Loucy (cell line): ENCODE measurements around the gene C17orf107.
"Not testable (repeated sequence)": the region's sequence is repeated elsewhere in the genome, so short reads cannot be mapped to it uniquely, and the experiment has no call there.

ENCODE experiments used
- H2AFZ ChIP-seq: fragments of 200-600 bp; sonication (generic); 2 replicates; pipeline ENCODE4 v1.6.0; 2016; ENCODE audit warnings: antibody characterized with exemption, mild to moderate bottlenecking, low read length, moderate library complexity
- H3F3A ChIP-seq: fragments of 200-600 bp; 2 replicates; pipeline ENCODE4 v1.6.0; 2016; ENCODE audit warnings: antibody characterized with exemption, low read depth, mild to moderate bottlenecking
- H3K27me3 ChIP-seq: fragments of 200-600 bp; sonication (generic); 2 replicates; pipeline ENCODE4 v1.6.1; 2014; ENCODE audit warnings: low read length, mild to moderate bottlenecking; ENCODE audit not compliant: insufficient read depth, poor library complexity, severe bottlenecking
- H3K36me3 ChIP-seq: fragments of 200-600 bp; sonication (generic); 2 replicates; pipeline ENCODE4 v1.6.1; 2016; ENCODE audit warnings: low read length; ENCODE audit not compliant: insufficient read depth
- H3K4me1 ChIP-seq: fragments of 200-600 bp; sonication (generic); 2 replicates; pipeline ENCODE4 v1.5.1; 2014; ENCODE audit warnings: low read length, mild to moderate bottlenecking; ENCODE audit not compliant: insufficient read depth, poor library complexity, severe bottlenecking
- H3K4me2 ChIP-seq: fragments of 200-600 bp; sonication (generic); 2 replicates; pipeline ENCODE4 v1.6.0; 2014; ENCODE audit warnings: antibody characterized with exemption, low read length, low read depth, mild to moderate bottlenecking; ENCODE audit not compliant: poor library complexity, severe bottlenecking
- H3K4me3 ChIP-seq: fragments of 200-600 bp; sonication (generic); 2 replicates; pipeline ENCODE4 v1.5.1; 2014; ENCODE audit warnings: low read length, mild to moderate bottlenecking, mixed read lengths; ENCODE audit not compliant: poor library complexity, severe bottlenecking
- H3K79me2 ChIP-seq: fragments of 200-600 bp; sonication (generic); 2 replicates; pipeline ENCODE4 v1.6.1; 2014; ENCODE audit warnings: low read length; ENCODE audit not compliant: insufficient read depth
- H3K9ac ChIP-seq: fragments of 200-600 bp; sonication (generic); 2 replicates; pipeline ENCODE4 v1.6.0; 2014; ENCODE audit warnings: mild to moderate bottlenecking, low read depth, low read length, moderate library complexity; ENCODE audit not compliant: poor library complexity, severe bottlenecking
- H3K9me2 ChIP-seq: fragments of 200-600 bp; sonication (generic); replicated peaks from 2 replicates; pipeline ENCODE4 v1.6.1; 2016; ENCODE audit warnings: low read depth, low read length, mixed read lengths
- H3K9me3 ChIP-seq: fragments of 200-600 bp; sonication (generic); 2 replicates; pipeline ENCODE4 v1.6.1; 2014; ENCODE audit warnings: mild to moderate bottlenecking, antibody characterized with exemption, low read length, low read depth; ENCODE audit not compliant: insufficient read depth
- H4K20me1 ChIP-seq: fragments of 200-600 bp; sonication (generic); 2 replicates; pipeline ENCODE4 v1.6.0; 2014; ENCODE audit warnings: antibody characterized with exemption, low read length, mild to moderate bottlenecking; ENCODE audit not compliant: insufficient read depth, poor library complexity, severe bottlenecking
- CTCF ChIP-seq: fragments of 200-600 bp; sonication (generic); conservative IDR thresholded peaks from 2 replicates; pipeline ENCODE4 v1.5.1; 2014; ENCODE audit warnings: mild to moderate bottlenecking, antibody characterized with exemption, low read length
- EZH2phosphoT487 ChIP-seq: fragments of 200-600 bp; IDR thresholded peaks from 2 replicates; pipeline ENCODE4 v1.6.1; 2018; ENCODE audit warnings: antibody characterized with exemption, mild to moderate bottlenecking, moderate library complexity, borderline replicate concordance

The C17orf107 gene

GRCh38 chr17:4920351-4921048 lies 21.2 kb downstream of the C17orf107 start:
- H3K4me2 ChIP-seq: no peak overlapping the region
- no peak overlapping the region for H3K9ac ChIP-seq
- H3K9me3 ChIP-seq: no peaks in the 10 kb centered on the region
- no peaks in the 10 kb centered on the region for H3K4me1 ChIP-seq
- TF ChIP-seq EZH2phosphoT487 (no peak), CTCF (no peak)
- no peak overlapping the region for H3K4me3 ChIP-seq
- H3K79me2 ChIP-seq: no peaks in the 10 kb centered on the region
- no peaks in the 10 kb centered on the region for H3F3A ChIP-seq
- no peaks in the 10 kb centered on the region for H3K36me3 ChIP-seq
- H3K9me2 ChIP-seq: no peaks in the 10 kb centered on the region
- no peaks in the 10 kb centered on the region for H3K27me3 ChIP-seq
- H2AFZ ChIP-seq: no peak overlapping the region
- H4K20me1 ChIP-seq: no peaks in the 10 kb centered on the region

DNA sequence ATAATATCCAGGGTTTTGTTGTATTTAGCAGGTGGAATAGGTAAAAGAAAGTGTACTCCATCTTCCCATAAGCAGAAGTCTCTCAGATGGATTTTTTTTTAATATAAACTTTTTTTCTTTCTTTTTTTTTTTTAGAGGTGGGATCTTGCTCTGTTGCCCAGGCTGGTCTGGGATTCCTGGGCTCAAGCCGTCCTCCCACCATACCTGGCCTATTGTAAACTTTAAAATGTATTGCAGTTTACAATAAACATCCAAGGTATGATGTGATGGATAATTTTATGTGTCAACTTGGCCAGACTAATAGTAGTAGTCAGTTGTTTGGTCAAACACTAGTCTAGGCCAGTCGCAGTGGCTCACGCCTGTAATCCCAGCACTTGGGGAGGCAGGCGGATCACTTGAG lies 22.0 kb downstream of the C17orf107 start:
- no peaks in the 10 kb centered on the region for H3K27me3 ChIP-seq
- no peak for TF ChIP-seq EZH2phosphoT487
- TF ChIP-seq CTCF: no peak
- H4K20me1 ChIP-seq: no peaks in the 10 kb centered on the region
- H3K79me2 ChIP-seq: no peaks in the 10 kb centered on the region
- no peaks in the 10 kb centered on the region for H3K36me3 ChIP-seq
- no peak overlapping the region for H2AFZ ChIP-seq
- no peaks in the 10 kb centered on the region for H3F3A ChIP-seq
- no peak overlapping the region for H3K4me3 ChIP-seq
- no peaks in the 10 kb centered on the region for H3K9me3 ChIP-seq
- no peak overlapping the region for H3K9ac ChIP-seq
- no peaks in the 10 kb centered on the region for H3K9me2 ChIP-seq
- no peak overlapping the region for H3K4me2 ChIP-seq
- H3K4me1 ChIP-seq: no peaks in the 10 kb centered on the region

DNA sequence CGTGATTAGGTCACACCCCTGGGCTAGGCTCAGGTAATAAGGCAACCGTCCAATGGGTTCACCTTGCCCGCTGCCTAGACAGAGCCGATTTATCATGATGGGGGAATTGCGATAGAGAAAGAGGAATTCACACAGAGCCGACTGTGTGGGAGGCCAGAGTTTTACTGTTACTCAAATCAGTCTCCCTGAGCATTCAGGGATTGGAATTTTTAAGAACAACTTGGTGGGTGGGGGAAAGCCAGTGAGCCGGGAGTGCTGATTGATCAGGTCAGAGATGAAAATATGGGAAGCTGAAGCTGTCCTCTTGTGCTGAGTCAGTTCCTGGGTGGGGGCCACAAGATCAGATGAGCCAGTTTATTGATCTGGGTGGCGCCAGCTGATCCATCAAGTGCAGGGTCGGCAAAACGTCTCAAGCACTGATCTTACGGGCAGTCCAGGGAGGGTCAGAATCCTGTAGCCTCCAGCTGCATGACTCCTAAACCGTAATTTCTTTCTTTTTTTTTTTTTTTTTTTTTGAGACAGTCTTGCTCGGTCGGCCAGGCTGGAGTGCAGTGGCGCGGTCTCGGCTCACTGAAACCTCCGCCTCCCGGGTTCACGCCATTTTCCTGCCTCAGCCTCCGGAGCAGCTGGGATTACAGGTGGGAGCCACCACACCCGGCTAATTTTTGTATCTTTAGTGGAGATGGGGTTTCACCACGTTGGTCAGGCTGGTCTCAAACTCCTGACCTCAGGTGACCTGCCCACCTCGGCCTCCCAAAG lies 27.4 kb downstream of the C17orf107 start:
- not testable (repeated sequence) for H3K9ac ChIP-seq, H4K20me1 ChIP-seq, H3K36me3 ChIP-seq, H3K79me2 ChIP-seq, H3K4me2 ChIP-seq, H3K27me3 ChIP-seq, H3K4me1 ChIP-seq, H3K9me2 ChIP-seq, H3F3A ChIP-seq, H2AFZ ChIP-seq, H3K4me3 ChIP-seq, H3K9me3 ChIP-seq
